GM12878 (cell line): ENCODE results near the gene MSH3. TPM values are rescaled to one million over a fixed set of nuclear protein-coding genes. Genes with fewer than 3 reads are reported as not detected.

Experiments
- ATAC-seq: fragments of 200-7000 bp; cut with Tn5 transposase; 3 replicates; pipeline ENCODE4 v1.9.1; 2020; ENCODE audit warnings: mild to moderate bottlenecking, moderate library complexity
- BruUV-seq: library from RNA; stranded (reverse); fragments of 400-500 nt; replicated peaks from 2 replicates; lab custom pipeline; 2021; lab: Mats Ljungman, UMichigan
- CTCF ChIA-PET: fragments of 300-600 bp; sonication (Branson Sonifier 250); formaldehyde crosslinking; extraction: SDS; loops from one replicate; lab custom pipeline; 2021; ENCODE audit warnings: inconsistent platforms; lab: Yijun Ruan, JAX
- POLR2A ChIA-PET: fragments of 350-600 bp; formaldehyde crosslinking; extraction: SDS; loops from one replicate; lab custom pipeline; 2021; ENCODE audit warnings: inconsistent platforms; lab: Charles Lee
- RAD21 ChIA-PET: fragments of 300-600 bp; sonication (Branson Sonifier 250); formaldehyde crosslinking; loops from one replicate; lab custom pipeline; 2023; ENCODE audit warnings: antibody characterized with exemption; ENCODE audit not compliant: unreplicated experiment; lab: Charles Lee
- SMC1A ChIA-PET: fragments of 300-600 bp; sonication (Branson Sonifier 250); formaldehyde crosslinking; loops from one replicate; lab custom pipeline; 2023; ENCODE audit not compliant: unreplicated experiment, uncharacterized antibody; lab: Charles Lee
- DNase-seq: peaks from one replicate; pipeline ENCODE4 v3.0.0-alpha.2; 2011; ENCODE audit warnings: low read depth, low spot score
- FAIRE-seq: peaks from 3 replicates; lab custom pipeline; 2011; peaks lifted over from hg19 to GRCh38; lab: Jason Lieb, UNC
- H2AFZ ChIP-seq: 2 replicates; pipeline ENCODE4 v1.6.0; 2011; ENCODE audit warnings: low read depth, low read length, control low read depth; ENCODE audit not compliant: control insufficient read depth
- H3K27ac ChIP-seq: 2 replicates; pipeline ENCODE4 v1.5.1; 2011; ENCODE audit warnings: control low read depth; ENCODE audit not compliant: control insufficient read depth, insufficient read depth
- H3K27me3 ChIP-seq, 2 experiments: replicated peaks in 1 of 2; 2 replicates each; pipeline versions ENCODE4 v1.6.0 to v1.6.1; 2011; ENCODE audit warnings: low read length in 1 of 2; ENCODE audit not compliant: control insufficient read depth in 2 of 2, insufficient read depth in 2 of 2
- H3K36me3 ChIP-seq, 2 experiments: 2 replicates each; pipeline ENCODE4 v1.5.1; 2011; ENCODE audit warnings: low read length in 1 of 2; ENCODE audit not compliant: control insufficient read depth in 2 of 2, insufficient read depth in 2 of 2
- H3K4me1 ChIP-seq: 2 replicates; pipeline ENCODE4 v1.6.1; 2011; ENCODE audit warnings: mild to moderate bottlenecking, low read length, moderate library complexity, mixed read lengths; ENCODE audit not compliant: control insufficient read depth, insufficient read depth
- H3K4me2 ChIP-seq: 2 replicates; pipeline ENCODE4 v1.6.0; 2011; ENCODE audit warnings: control low read depth; ENCODE audit not compliant: control insufficient read depth, insufficient read depth
- H3K4me3 ChIP-seq: fragments of 200-600 bp; sonication (generic); 2 replicates; pipeline ENCODE4 v1.5.1; 2016
- H3K79me2 ChIP-seq: 2 replicates; pipeline ENCODE4 v1.6.0; 2011; ENCODE audit warnings: low read length; ENCODE audit not compliant: control insufficient read depth, insufficient read depth
- H3K9ac ChIP-seq: 2 replicates; pipeline ENCODE4 v1.8.0; 2011; ENCODE audit warnings: low read length, control low read depth, mixed read lengths; ENCODE audit not compliant: control insufficient read depth, insufficient read depth
- H3K9me3 ChIP-seq: replicated peaks from 3 replicates; pipeline ENCODE4 v1.5.1; 2011; ENCODE audit warnings: mild to moderate bottlenecking, low read length; ENCODE audit not compliant: control insufficient read depth, insufficient read depth
- H4K20me1 ChIP-seq: 2 replicates; pipeline ENCODE4 v1.6.0; 2011; ENCODE audit not compliant: control insufficient read depth, insufficient read depth
- EP300 ChIP-seq, 2 experiments: fragments of 150-350 bp in 1 of 2; IDR thresholded peaks; 2 replicates each; pipeline ENCODE4 v1.6.1; 2011 to 2012; ENCODE audit warnings: low read depth in 2 of 2, low read length in 2 of 2, borderline replicate concordance in 1 of 2, improper control_type of control experiment in 1 of 2, inconsistent platforms in 1 of 2; ENCODE audit not compliant: control insufficient read depth in 1 of 2
- ESRRA ChIP-seq: IDR thresholded peaks from 2 replicates; pipeline ENCODE4 v1.6.1; 2012; ENCODE audit warnings: mild to moderate bottlenecking, low read length, improper control_type of control experiment
- GATAD2B ChIP-seq: fragments of 450-650 bp; conservative IDR thresholded peaks from 2 replicates; pipeline ENCODE4 v1.6.1; 2017; ENCODE audit warnings: low read depth, mild to moderate bottlenecking, moderate library complexity
- IKZF2 ChIP-seq, 2 experiments: fragments of 450-650 bp; IDR thresholded peaks; 2 replicates each; pipeline ENCODE4 v1.6.1; 2017; ENCODE audit warnings: mild to moderate bottlenecking in 2 of 2, moderate library complexity in 2 of 2
- POLR2A ChIP-seq: IDR thresholded peaks from 2 replicates; pipeline ENCODE4 v1.6.1; 2011; ENCODE audit warnings: low read depth, mild to moderate bottlenecking, low read length
- RB1 ChIP-seq: fragments of 450-650 bp; formaldehyde crosslinking; IDR thresholded peaks from 2 replicates; pipeline ENCODE4 v1.6.1; 2017; ENCODE audit warnings: mild to moderate bottlenecking, borderline replicate concordance
- RBBP5 ChIP-seq: fragments of 200-600 bp; sonication (generic); conservative IDR thresholded peaks from 2 replicates; pipeline ENCODE4 v1.6.1; 2016
- SIN3A ChIP-seq: IDR thresholded peaks from 2 replicates; pipeline ENCODE4 v1.6.1; 2012; ENCODE audit warnings: low read depth, low read length, improper control_type of control experiment
- SMC3 ChIP-seq: IDR thresholded peaks from 2 replicates; pipeline ENCODE4 v1.6.1; 2011; ENCODE audit warnings: low read length, improper control_type of control experiment, borderline replicate concordance
- TCF7 ChIP-seq: IDR thresholded peaks from 2 replicates; pipeline ENCODE4 v1.6.1; 2014; ENCODE audit warnings: antibody characterized with exemption, borderline replicate concordance
- ZBTB11 ChIP-seq: fragments of 450-650 bp; formaldehyde crosslinking; IDR thresholded peaks from 2 replicates; pipeline ENCODE4 v1.5.0; 2022; ENCODE audit warnings: mild to moderate bottlenecking, missing genetic modification characterization
- ZNF622 ChIP-seq: fragments of 450-650 bp; IDR thresholded peaks from 2 replicates; pipeline ENCODE4 v1.6.1; 2017; ENCODE audit warnings: mild to moderate bottlenecking, inconsistent platforms
- ZZZ3 ChIP-seq: IDR thresholded peaks from 2 replicates; pipeline ENCODE4 v1.6.1; 2011; ENCODE audit warnings: low read depth; ENCODE audit not compliant: control insufficient read depth, insufficient read length
- in situ Hi-C: fragments of 300-500 bp; cut with MboI; formaldehyde crosslinking; loops from 9 replicates; pipeline ENCODE4 v1.14.3; 2018; ENCODE audit warnings: mixed read lengths
- intact Hi-C: fragments of 100-400 bp; cut with micrococcal nuclease; formaldehyde crosslinking; loops from one replicate; pipeline ENCODE4 v1.14.2; 2022; ENCODE audit not compliant: unreplicated experiment
- polyA plus RNA-seq, 11 experiments: library from polyadenylated mRNA; depleted of rRNA in 4 of 11; unstranded in 6 of 11; stranded (reverse) in 5 of 11; fragments of >200 nt; fragmentation: Nextera tagmentation in 4 of 11; fragmentation: Illumina TruSeq in 1 of 11; extraction: Ambion mirVana in 4 of 11; extraction: Trizol in 1 of 11; gene quantifications; 1 replicate in 1 of 11; 2 replicates in 10 of 11; pipeline versions ENCODE4 v1.2.1 to v1.2.3, GENCODE V29; 2011 to 2016; ENCODE audit warnings: inconsistent platforms in 2 of 11, missing spikeins in 2 of 11, low read depth in 1 of 11
- total RNA-seq, 4 experiments: library from RNA; depleted of rRNA in 3 of 4; stranded (reverse); fragments of >200 nt in 3 of 4; fragmentation: Illumina TruSeq in 1 of 4; extraction: Trizol in 1 of 4; gene quantifications; 2 replicates each; pipeline versions ENCODE4 v1.2.1 to v1.2.3, GENCODE V29; 2013 to 2021

Gene MSH3
- total and polyA plus RNA-seq, 10 of the 15 experiments (the other 5 are each of a cell fraction or from before 2014, with no cell fraction given), result 4.7 to 17.5 (median 12.2) TPM

- Histone ChIP-seq H3K4me1 (no peaks in the 10 kb centered on the region), H3K4me2 (no peak overlapping the region), H4K20me1 (no peaks in the 10 kb centered on the region), H3K4me3 (no peak overlapping the region), H3K36me3 (peaks cover 0 to 2% of the 10 kb centered on the region in 2 experiments; a peak in 2 of 4 replicates), H2AFZ (no peak overlapping the region), H3K9me3 (no peaks in the 10 kb centered on the region), H3K9ac (no peak overlapping the region), H3K79me2 (no peaks in the 10 kb centered on the region), H3K27me3 (no peaks in the 10 kb centered on the region), H3K27ac (no peak overlapping the region)
- CTCF ChIA-PET, result no interaction called here
- DNase-seq (no peak), FAIRE-seq (no peak), ATAC-seq (no peak)
- SMC1A ChIA-PET, result no interaction called here
- intact Hi-C loops, result no loop called here
- in situ Hi-C loops, result no loop called here
- BruUV-seq, result no TSS peak
- POLR2A ChIA-PET, result no interaction called here
- RAD21 ChIA-PET, result no interaction called here
- TF ChIP-seq RBBP5 (no peak), ESRRA (no peak), ZNF622 (no peak), IKZF2 (IDR thresholded peaks at IDR 0.05) (no peak), POLR2A (no peak), SIN3A (no peak), RB1 (no peak), ZBTB11 (CRISPR knock-in tag) (no peak), SMC3 (no peak), TCF7 (no peak), GATAD2B (no peak), ZZZ3 (no peak), EP300 (IDR thresholded peaks at IDR 0.05; ENCODE audit: borderline replicate concordance in 1 of 2, control insufficient read depth in 1 of 2, low read depth in 2 of 2, low read length in 2 of 2) (no peak)
These were observed 20.3 kb upstream of the MSH3 start for GRCh38 chr5:80634193-80634592.
